ENCODE results near the gene TASP1. TPM values are rescaled to one million over a fixed set of nuclear protein-coding genes. Genes with fewer than 3 reads are reported as not detected.
"Not testable (repeated sequence)": the region's sequence is repeated elsewhere in the genome, so short reads cannot be mapped to it uniquely, and the experiment has no call there.

TASP1 gene
- total RNA-seq, 1 donor from 2014 or later = 13.5 TPM

- Mint-ChIP-seq H3K9me3 (ENCODE audit: unreplicated experiment) (peaks cover 10% of the 10 kb centered on the region), H3K36me3 (ENCODE audit: unreplicated experiment) (peaks cover 14% of the 10 kb centered on the region), H3K4me1 (ENCODE audit: low read depth, unreplicated experiment) (no peaks in the 10 kb centered on the region), H3K4me3 (ENCODE audit: unreplicated experiment) (no peak overlapping the region), H3K27ac (ENCODE audit: unreplicated experiment) (no peak overlapping the region), H3K27me3 (ENCODE audit: unreplicated experiment) (peaks cover 3% of the 10 kb centered on the region)
- DNase-seq = no peak
- TF ChIP-seq, protein P1, sequence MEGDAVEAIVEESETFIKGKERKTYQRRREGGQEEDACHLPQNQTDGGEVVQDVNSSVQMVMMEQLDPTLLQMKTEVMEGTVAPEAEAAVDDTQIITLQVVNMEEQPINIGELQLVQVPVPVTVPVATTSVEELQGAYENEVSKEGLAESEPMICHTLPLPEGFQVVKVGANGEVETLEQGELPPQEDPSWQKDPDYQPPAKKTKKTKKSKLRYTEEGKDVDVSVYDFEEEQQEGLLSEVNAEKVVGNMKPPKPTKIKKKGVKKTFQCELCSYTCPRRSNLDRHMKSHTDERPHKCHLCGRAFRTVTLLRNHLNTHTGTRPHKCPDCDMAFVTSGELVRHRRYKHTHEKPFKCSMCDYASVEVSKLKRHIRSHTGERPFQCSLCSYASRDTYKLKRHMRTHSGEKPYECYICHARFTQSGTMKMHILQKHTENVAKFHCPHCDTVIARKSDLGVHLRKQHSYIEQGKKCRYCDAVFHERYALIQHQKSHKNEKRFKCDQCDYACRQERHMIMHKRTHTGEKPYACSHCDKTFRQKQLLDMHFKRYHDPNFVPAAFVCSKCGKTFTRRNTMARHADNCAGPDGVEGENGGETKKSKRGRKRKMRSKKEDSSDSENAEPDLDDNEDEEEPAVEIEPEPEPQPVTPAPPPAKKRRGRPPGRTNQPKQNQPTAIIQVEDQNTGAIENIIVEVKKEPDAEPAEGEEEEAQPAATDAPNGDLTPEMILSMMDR (IDR thresholded peaks at IDR 0.05; ENCODE audit: partially characterized antibody, unreplicated experiment) = no peak
Measured at GRCh38 chr20:13382786-13383185, 255.9 kb downstream of the TASP1 start.

- Mint-ChIP-seq H3K9me3 (ENCODE audit: unreplicated experiment) (peaks cover 10% of the 10 kb centered on the region), H3K36me3 (ENCODE audit: unreplicated experiment) (peaks cover 14% of the 10 kb centered on the region)
- not testable (repeated sequence) for DNase-seq; H3K4me1 Mint-ChIP-seq (ENCODE audit: low read depth, unreplicated experiment); H3K27me3 Mint-ChIP-seq (ENCODE audit: unreplicated experiment); H3K4me3 Mint-ChIP-seq (ENCODE audit: unreplicated experiment); H3K27ac Mint-ChIP-seq (ENCODE audit: unreplicated experiment)
Measured at GRCh38 chr20:13380497-13381229, 258.1 kb downstream of the TASP1 start.

DNA sequence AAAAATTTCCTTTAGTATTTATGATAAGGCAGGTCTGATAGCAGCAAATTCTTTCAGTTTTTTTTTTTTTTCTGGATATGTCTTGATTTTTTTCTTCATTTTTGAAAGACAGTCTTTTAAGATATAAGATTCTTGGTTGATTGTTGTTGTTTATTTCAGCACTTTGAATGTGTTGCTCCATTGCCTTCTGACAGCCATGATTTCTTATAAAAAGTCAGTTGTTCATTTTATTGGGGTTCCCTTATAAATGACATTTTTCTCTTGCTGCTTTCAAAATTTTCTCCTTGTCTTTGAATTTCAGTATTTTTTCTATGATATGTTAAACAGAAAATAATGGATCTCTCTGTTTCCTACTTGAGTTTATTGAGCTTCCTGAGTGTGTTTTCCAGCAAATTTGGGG is 265.3 kb downstream of the TASP1 start:
- no peak for DNase-seq
- Mint-ChIP-seq H3K4me3 (ENCODE audit: unreplicated experiment) (no peak overlapping the region), H3K36me3 (ENCODE audit: unreplicated experiment) (peaks cover 7% of the 10 kb centered on the region), H3K9me3 (ENCODE audit: unreplicated experiment) (peaks cover 3% of the 10 kb centered on the region), H3K27me3 (ENCODE audit: unreplicated experiment) (peaks cover 4% of the 10 kb centered on the region), H3K4me1 (ENCODE audit: low read depth, unreplicated experiment) (no peaks in the 10 kb centered on the region), H3K27ac (ENCODE audit: unreplicated experiment) (no peak overlapping the region)
- TF ChIP-seq, protein P1 (IDR thresholded peaks at IDR 0.05; ENCODE audit: partially characterized antibody, unreplicated experiment) = no peak

DNA sequence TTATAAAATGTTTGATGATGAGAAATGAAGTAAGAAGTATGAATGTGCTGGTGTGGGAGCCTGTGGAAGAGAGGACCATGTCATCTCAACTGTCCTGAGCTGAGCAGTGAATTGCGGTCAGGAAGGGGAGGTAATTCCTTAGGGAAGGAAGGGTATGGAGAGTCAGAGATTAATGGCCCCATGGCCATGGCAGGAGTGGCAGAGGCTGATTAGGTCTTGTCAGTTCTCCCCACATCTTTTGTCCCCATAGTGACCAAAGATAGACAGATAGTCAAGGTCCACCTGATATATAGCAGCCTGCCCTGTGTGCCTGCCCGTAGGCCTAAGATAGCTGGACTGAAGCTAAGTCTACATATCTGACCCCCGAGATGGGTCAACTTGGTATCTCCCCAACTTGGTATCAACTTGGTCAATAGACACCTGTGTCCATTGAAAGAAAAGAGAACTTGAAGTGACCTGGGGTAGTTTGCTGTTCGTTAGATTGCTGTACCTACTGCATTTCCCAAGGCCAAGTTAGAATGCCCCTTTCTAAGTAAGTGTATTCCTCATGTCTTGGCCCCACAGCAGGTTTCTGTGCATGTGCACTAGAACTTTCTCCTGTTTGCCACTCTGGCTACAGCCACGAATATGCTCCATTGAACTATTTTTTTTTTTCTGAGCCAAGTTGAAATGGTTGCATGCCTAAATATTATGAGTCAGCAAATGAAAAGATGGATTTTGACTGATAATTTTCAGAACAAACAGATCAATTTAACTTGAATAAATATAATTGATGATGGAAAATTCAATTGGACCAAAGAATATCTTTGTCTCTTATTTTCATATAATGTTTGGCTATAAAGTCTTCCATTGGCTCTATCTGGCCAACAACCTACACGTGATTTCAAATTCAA is 274.2 kb downstream of the TASP1 start:
- H3K9me3 Mint-ChIP-seq (ENCODE audit: unreplicated experiment) = peaks cover 4% of the 10 kb centered on the region
- no peak overlapping the region for H3K4me3 Mint-ChIP-seq (ENCODE audit: unreplicated experiment)
- peaks cover 2% of the 10 kb centered on the region for H3K4me1 Mint-ChIP-seq (ENCODE audit: low read depth, unreplicated experiment)
- no peak overlapping the region for H3K27ac Mint-ChIP-seq (ENCODE audit: unreplicated experiment)
- H3K27me3 Mint-ChIP-seq (ENCODE audit: unreplicated experiment) = peaks cover 5% of the 10 kb centered on the region
- H3K36me3 Mint-ChIP-seq (ENCODE audit: unreplicated experiment) = no peaks in the 10 kb centered on the region
- TF ChIP-seq, protein P1 (IDR thresholded peaks at IDR 0.05; ENCODE audit: partially characterized antibody, unreplicated experiment) = no peak
- no peak for DNase-seq

GRCh38 chr20:13363473-13363872 is 275.3 kb downstream of the TASP1 start:
- TF ChIP-seq, protein P1 (IDR thresholded peaks at IDR 0.05; ENCODE audit: partially characterized antibody, unreplicated experiment) = no peak
- H3K9me3 Mint-ChIP-seq (ENCODE audit: unreplicated experiment) = peaks cover 4% of the 10 kb centered on the region
- H3K4me3 Mint-ChIP-seq (ENCODE audit: unreplicated experiment) = no peak overlapping the region
- H3K36me3 Mint-ChIP-seq (ENCODE audit: unreplicated experiment) = no peaks in the 10 kb centered on the region
- DNase-seq = no peak
- peaks cover 2% of the 10 kb centered on the region for H3K4me1 Mint-ChIP-seq (ENCODE audit: low read depth, unreplicated experiment)
- H3K27me3 Mint-ChIP-seq (ENCODE audit: unreplicated experiment) = peaks cover 5% of the 10 kb centered on the region
- H3K27ac Mint-ChIP-seq (ENCODE audit: unreplicated experiment) = no peak overlapping the region

DNA sequence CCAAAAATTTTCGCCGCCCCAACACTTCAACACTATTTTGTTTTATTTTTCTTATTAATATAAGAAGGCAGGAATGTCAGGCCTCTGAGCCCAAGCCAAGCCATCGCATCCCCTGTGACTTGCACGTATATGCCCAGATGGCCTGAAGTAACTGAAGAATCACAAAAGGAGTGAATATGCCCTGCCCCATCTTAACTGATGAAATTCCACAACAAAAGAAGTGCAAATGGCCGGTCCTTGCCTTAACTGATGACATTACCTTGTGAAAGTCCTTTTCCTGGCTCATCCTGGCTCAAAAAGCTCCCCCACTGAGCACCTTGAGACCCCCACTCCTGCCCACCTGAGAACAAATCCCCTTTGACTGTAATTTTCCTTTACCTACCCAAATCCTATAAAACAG is 276.6 kb downstream of the TASP1 start:
- H3K9me3 Mint-ChIP-seq (ENCODE audit: unreplicated experiment); H3K27me3 Mint-ChIP-seq (ENCODE audit: unreplicated experiment); H3K4me3 Mint-ChIP-seq (ENCODE audit: unreplicated experiment); DNase-seq; H3K27ac Mint-ChIP-seq (ENCODE audit: unreplicated experiment); H3K4me1 Mint-ChIP-seq (ENCODE audit: low read depth, unreplicated experiment); H3K36me3 Mint-ChIP-seq (ENCODE audit: unreplicated experiment): not testable (repeated sequence)

DNA sequence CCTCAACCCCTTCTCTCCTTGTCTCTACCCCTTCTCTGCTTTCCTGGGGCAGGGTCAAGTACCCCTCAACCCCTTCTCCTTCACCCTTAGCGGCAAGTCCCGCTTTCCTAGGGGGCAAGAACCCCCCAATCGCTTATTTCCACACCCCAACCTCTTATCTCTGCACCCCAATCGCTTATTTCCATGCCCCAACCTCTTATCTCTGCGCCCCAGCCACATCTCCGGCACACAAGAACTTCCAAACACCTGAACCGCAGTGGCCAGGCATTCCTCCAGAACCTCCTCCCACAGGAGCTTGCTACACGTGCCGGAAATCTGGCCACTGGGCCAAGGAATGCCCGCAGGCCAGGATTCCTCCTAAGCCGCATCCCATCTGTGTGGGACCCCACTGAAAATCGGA is 279.8 kb downstream of the TASP1 start:
- H3K27me3 Mint-ChIP-seq (ENCODE audit: unreplicated experiment); H3K27ac Mint-ChIP-seq (ENCODE audit: unreplicated experiment); DNase-seq; H3K4me1 Mint-ChIP-seq (ENCODE audit: low read depth, unreplicated experiment); H3K36me3 Mint-ChIP-seq (ENCODE audit: unreplicated experiment); H3K4me3 Mint-ChIP-seq (ENCODE audit: unreplicated experiment); H3K9me3 Mint-ChIP-seq (ENCODE audit: unreplicated experiment): not testable (repeated sequence)

GRCh38 chr20:13357782-13358181 is 280.9 kb downstream of the TASP1 start:
- H3K4me1 Mint-ChIP-seq (ENCODE audit: low read depth, unreplicated experiment); H3K27ac Mint-ChIP-seq (ENCODE audit: unreplicated experiment); DNase-seq; H3K27me3 Mint-ChIP-seq (ENCODE audit: unreplicated experiment); H3K36me3 Mint-ChIP-seq (ENCODE audit: unreplicated experiment); H3K4me3 Mint-ChIP-seq (ENCODE audit: unreplicated experiment); H3K9me3 Mint-ChIP-seq (ENCODE audit: unreplicated experiment): not testable (repeated sequence)
